HEK293 (cell line): ENCODE measurements around the gene C10orf67.

Experiments used
- CTCF ChIA-PET: fragments of 350-600 bp; formaldehyde crosslinking; extraction: SDS; loops from one replicate; lab custom pipeline; 2021; ENCODE audit warnings: antibody characterized with exemption; lab: Yijun Ruan, JAX
- POLR2A ChIA-PET: fragments of 300-600 bp; formaldehyde crosslinking; extraction: SDS; loops from one replicate; lab custom pipeline; 2020; ENCODE audit warnings: antibody characterized with exemption, inconsistent platforms; lab: Yijun Ruan, JAX
- H3K27ac ChIP-seq: fragments of 200-500 bp; sonication (Bioruptor generic); 2 replicates; pipeline ENCODE4 v1.5.1; 2014; ENCODE audit warnings: low read depth, low read length, control low read depth, inconsistent platforms; ENCODE audit errors: extremely low read depth
- H3K36me3 ChIP-seq, 2 experiments: fragments of 200-500 bp in 1 of 2; sonication (Bioruptor generic) in 1 of 2; 1 replicate in 1 of 2; 2 replicates in 1 of 2; pipeline ENCODE4 v1.5.1; 2014 to 2017; ENCODE audit warnings: inconsistent platforms in 2 of 2, low read length in 2 of 2; ENCODE audit not compliant: control insufficient read depth in 2 of 2, insufficient read depth in 1 of 2
- H3K4me1 ChIP-seq: fragments of 200-500 bp; sonication (Bioruptor generic); 2 replicates; pipeline ENCODE4 v1.5.1; 2014; ENCODE audit warnings: mild to moderate bottlenecking, low read length, inconsistent platforms; ENCODE audit not compliant: control insufficient read depth, insufficient read depth
- H3K4me3 ChIP-seq: 2 replicates; pipeline ENCODE4 v1.5.1; 2011; ENCODE audit warnings: low read depth, mild to moderate bottlenecking, control low read depth, low read length, moderate library complexity
- H3K9me3 ChIP-seq: fragments of 200-500 bp; sonication (Bioruptor generic); 2 replicates; pipeline ENCODE4 v1.5.1; 2014; ENCODE audit warnings: low read depth, low read length, inconsistent platforms; ENCODE audit not compliant: control insufficient read depth, insufficient read depth
- BCL11A ChIP-seq: fragments of 450-650 bp; formaldehyde crosslinking; IDR thresholded peaks from 2 replicates; pipeline ENCODE4 v1.5.1; 2016; ENCODE audit warnings: low read depth, missing biosample characterization, missing genetic modification characterization
- MZF1 ChIP-seq: fragments of 450-650 bp; formaldehyde crosslinking; IDR thresholded peaks from 2 replicates; pipeline ENCODE4 v1.5.1; 2017; ENCODE audit warnings: missing biosample characterization, missing genetic modification characterization, borderline replicate concordance
- REST ChIP-seq: fragments of 450-650 bp; formaldehyde crosslinking; IDR thresholded peaks from 2 replicates; pipeline ENCODE4 v1.5.1; 2016; ENCODE audit warnings: missing biosample characterization, missing genetic modification characterization
- SCRT2 ChIP-seq: fragments of 450-650 bp; formaldehyde crosslinking; IDR thresholded peaks from 2 replicates; pipeline ENCODE4 v1.5.1; 2016; ENCODE audit warnings: missing biosample characterization, missing genetic modification characterization
- SP3 ChIP-seq: fragments of 450-650 bp; formaldehyde crosslinking; IDR thresholded peaks from 2 replicates; pipeline ENCODE4 v1.5.1; 2016; ENCODE audit warnings: missing biosample characterization, missing genetic modification characterization
- TCF7L2 ChIP-seq: IDR thresholded peaks from 2 replicates; pipeline ENCODE4 v1.6.1; 2011; ENCODE audit warnings: low read depth, mild to moderate bottlenecking, inconsistent platforms, low read length, moderate library complexity, borderline replicate concordance
- ZFHX2 ChIP-seq: fragments of 450-650 bp; formaldehyde crosslinking; conservative IDR thresholded peaks from 2 replicates; pipeline ENCODE4 v1.5.1; 2016; ENCODE audit warnings: missing biosample characterization, missing genetic modification characterization
- ZIC2 ChIP-seq: fragments of 450-650 bp; formaldehyde crosslinking; IDR thresholded peaks from 2 replicates; pipeline ENCODE4 v1.5.1; 2016; ENCODE audit warnings: missing biosample characterization, missing genetic modification characterization
- ZNF132 ChIP-seq: fragments of 450-650 bp; formaldehyde crosslinking; IDR thresholded peaks from 2 replicates; pipeline ENCODE4 v1.5.1; 2017; ENCODE audit warnings: missing biosample characterization, missing genetic modification characterization, borderline replicate concordance
- ZNF16 ChIP-seq: fragments of 450-650 bp; formaldehyde crosslinking; IDR thresholded peaks from 2 replicates; pipeline ENCODE4 v1.5.1; 2016; ENCODE audit warnings: low read depth, missing biosample characterization, missing genetic modification characterization
- ZNF18 ChIP-seq: fragments of 450-650 bp; formaldehyde crosslinking; IDR thresholded peaks from 2 replicates; pipeline ENCODE4 v1.5.1; 2016; ENCODE audit warnings: missing biosample characterization, missing genetic modification characterization
- ZNF280D ChIP-seq: fragments of 450-650 bp; formaldehyde crosslinking; IDR thresholded peaks from 2 replicates; pipeline ENCODE4 v1.5.1; 2016; ENCODE audit warnings: missing biosample characterization, missing genetic modification characterization
- ZNF416 ChIP-seq: fragments of 450-650 bp; formaldehyde crosslinking; IDR thresholded peaks from 2 replicates; pipeline ENCODE4 v1.5.1; 2016; ENCODE audit warnings: missing biosample characterization, missing genetic modification characterization
- ZNF449 ChIP-seq: fragments of 450-650 bp; formaldehyde crosslinking; IDR thresholded peaks from 2 replicates; pipeline ENCODE4 v1.5.1; 2017; ENCODE audit warnings: missing biosample characterization, mild to moderate bottlenecking, missing genetic modification characterization, moderate library complexity
- ZNF48 ChIP-seq: fragments of 450-650 bp; formaldehyde crosslinking; IDR thresholded peaks from 2 replicates; pipeline ENCODE4 v1.5.1; 2016; ENCODE audit warnings: missing biosample characterization, missing genetic modification characterization
- ZNF555 ChIP-seq: fragments of 450-650 bp; formaldehyde crosslinking; conservative IDR thresholded peaks from 2 replicates; pipeline ENCODE4 v1.5.1; 2017; ENCODE audit warnings: missing biosample characterization, mild to moderate bottlenecking, missing genetic modification characterization, inconsistent platforms
- ZNF560 ChIP-seq: fragments of 450-650 bp; formaldehyde crosslinking; IDR thresholded peaks from 2 replicates; pipeline ENCODE4 v1.5.1; 2017; ENCODE audit warnings: missing biosample characterization, missing genetic modification characterization, borderline replicate concordance
- ZNF600 ChIP-seq: fragments of 450-650 bp; formaldehyde crosslinking; IDR thresholded peaks from 2 replicates; pipeline ENCODE4 v1.5.1; 2016; ENCODE audit warnings: missing biosample characterization, missing genetic modification characterization
- ZNF660 ChIP-seq: fragments of 450-650 bp; IDR thresholded peaks from 2 replicates; pipeline ENCODE4 v1.5.1; 2018; ENCODE audit warnings: missing biosample characterization, mild to moderate bottlenecking, missing genetic modification characterization
- ZNF837 ChIP-seq: fragments of 450-650 bp; formaldehyde crosslinking; IDR thresholded peaks from 2 replicates; pipeline ENCODE4 v1.5.1; 2016; ENCODE audit warnings: missing biosample characterization, missing genetic modification characterization
- ZNF843 ChIP-seq: fragments of 450-650 bp; formaldehyde crosslinking; IDR thresholded peaks from 2 replicates; pipeline ENCODE4 v1.5.1; 2016; ENCODE audit warnings: missing biosample characterization, missing genetic modification characterization
- ZSCAN23 ChIP-seq: fragments of 450-650 bp; formaldehyde crosslinking; IDR thresholded peaks from 2 replicates; pipeline ENCODE4 v1.5.1; 2016; ENCODE audit warnings: missing biosample characterization, missing genetic modification characterization
- ZSCAN30 ChIP-seq: fragments of 450-650 bp; IDR thresholded peaks from 2 replicates; pipeline ENCODE4 v1.5.1; 2018; ENCODE audit warnings: missing biosample characterization, mild to moderate bottlenecking, missing genetic modification characterization, moderate library complexity

The C10orf67 gene

GRCh38 chr10:23262928-23263327 is 81.7 kb downstream of the C10orf67 start (continued):
- TF ChIP-seq ZNF280D (tag by site-specific recombination) (no peak), ZSCAN23 (no peak), ZNF843 (tag by site-specific recombination) (no peak)

- TF ChIP-seq REST (tag by site-specific recombination): no peak
- TF ChIP-seq ZNF16 (tag by site-specific recombination): no peak
- no peak for TF ChIP-seq ZNF600 (tag by site-specific recombination)
- no peak for TF ChIP-seq ZNF18 (tag by site-specific recombination)
- no peak for TF ChIP-seq SCRT2 (tag by site-specific recombination)
- TF ChIP-seq ZNF560 (tag by site-specific recombination): no peak
- no peak for TF ChIP-seq ZNF555 (tag by site-specific recombination)
- TF ChIP-seq ZNF837 (tag by site-specific recombination): no peak
- no peak for TF ChIP-seq ZNF660 (tag by site-specific recombination)
- TF ChIP-seq ZNF48 (tag by site-specific recombination): no peak
- TF ChIP-seq ZNF416 (tag by site-specific recombination): no peak
- TF ChIP-seq ZNF132: no peak
- no peak for TF ChIP-seq ZFHX2 (tag by site-specific recombination)
- no peak for TF ChIP-seq MZF1 (tag by site-specific recombination)
- no peak for TF ChIP-seq TCF7L2
- TF ChIP-seq SP3: no peak
- no peak for TF ChIP-seq BCL11A (tag by site-specific recombination)
- no peak for TF ChIP-seq ZIC2
- TF ChIP-seq ZNF449 (tag by site-specific recombination): no peak
- no peak for TF ChIP-seq ZSCAN30 (tag by site-specific recombination)
- Histone ChIP-seq H3K36me3 (no peaks in the 10 kb centered on the region), H3K27ac (no peak overlapping the region), H3K9me3 (no peaks in the 10 kb centered on the region), H3K4me3 (no peak overlapping the region), H3K4me1 (no peaks in the 10 kb centered on the region)
- POLR2A ChIA-PET: no interaction called here
- CTCF ChIA-PET: interaction anchor here (0.7 kb wide), 1 partner anchor 34 kb away, joined by 3 read pairs; no protein-coding TSS in a partner anchor
Observed at GRCh38 chr10:23258516-23258915, 86.1 kb downstream of the C10orf67 start.
